Activated CD4-positive, alpha-beta T cell treated with anti-CD3 and anti-CD28 coated beads, Interleukin-2, Interleukin-6, amounts not matched to agents 100 ng/mL and 50 ng/mL, durations not matched to agents 16 hours and 8 hours (primary cell): ENCODE measurements around the gene GIMAP2.

Experiments
- DNase-seq: peaks from one replicate; pipeline ENCODE4 v3.0.0-alpha.2; 2020

The GIMAP2 gene

GRCh38 chr7:150734254-150734653, 48.7 kb downstream of the GIMAP2 start:
- peak; percentile 71 for DNase-seq

- DNase-seq: no peak
Observed at GRCh38 chr7:150735596-150736358, 50.3 kb downstream of the GIMAP2 start.

GRCh38 chr7:150736864-150737263, 51.4 kb downstream of the GIMAP2 start:
- DNase-seq: no peak

- DNase-seq: peak; percentile 66
Observed at GRCh38 chr7:150737265-150738055, 52.0 kb downstream of the GIMAP2 start, which contains the start of gene GIMAP5. Gene GIMAP5 (plus strand): TSS chr7:150737418. CDS start chr7:150740885, 3,467 bp downstream.

- DNase-seq: peak; percentile 54
Observed at GRCh38 chr7:150738092-150738491, 52.6 kb downstream of the GIMAP2 start.

GRCh38 chr7:150738591-150739001, 53.1 kb downstream of the GIMAP2 start:
- DNase-seq: peak; percentile 63

- no peak for DNase-seq
Observed at GRCh38 chr7:150739033-150739432, 53.5 kb downstream of the GIMAP2 start.

GRCh38 chr7:150740053-150740452, 54.5 kb downstream of the GIMAP2 start:
- peak; percentile 50 for DNase-seq

GRCh38 chr7:150742286-150742968, 56.9 kb downstream of the GIMAP2 start:
- peak; percentile 35 for DNase-seq
